ENCODE results near the gene TMEM150C.

DNA sequence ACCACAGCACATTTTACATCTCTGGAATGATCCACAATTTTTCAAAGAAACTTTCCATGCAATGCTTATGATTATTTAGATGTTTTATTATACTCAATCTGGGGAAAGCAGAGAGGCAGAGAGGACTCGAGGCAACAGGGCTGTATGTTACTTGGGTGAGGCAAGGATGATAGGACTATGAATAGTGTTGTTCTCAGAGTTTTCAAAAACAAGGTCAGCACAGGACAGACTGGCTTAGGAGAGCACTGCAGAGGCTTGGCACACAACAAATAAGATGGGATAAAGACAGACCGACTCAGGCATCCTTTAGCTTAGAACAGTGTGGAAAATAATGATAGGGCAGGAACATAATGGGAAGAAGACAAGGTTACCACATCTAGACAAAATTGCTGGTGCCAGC, 65.4 kb downstream of the TMEM150C start:
- TF ChIP-seq POLR2A (IDR thresholded peaks at IDR 0.05) = no peak
- TF ChIP-seq, protein P1, sequence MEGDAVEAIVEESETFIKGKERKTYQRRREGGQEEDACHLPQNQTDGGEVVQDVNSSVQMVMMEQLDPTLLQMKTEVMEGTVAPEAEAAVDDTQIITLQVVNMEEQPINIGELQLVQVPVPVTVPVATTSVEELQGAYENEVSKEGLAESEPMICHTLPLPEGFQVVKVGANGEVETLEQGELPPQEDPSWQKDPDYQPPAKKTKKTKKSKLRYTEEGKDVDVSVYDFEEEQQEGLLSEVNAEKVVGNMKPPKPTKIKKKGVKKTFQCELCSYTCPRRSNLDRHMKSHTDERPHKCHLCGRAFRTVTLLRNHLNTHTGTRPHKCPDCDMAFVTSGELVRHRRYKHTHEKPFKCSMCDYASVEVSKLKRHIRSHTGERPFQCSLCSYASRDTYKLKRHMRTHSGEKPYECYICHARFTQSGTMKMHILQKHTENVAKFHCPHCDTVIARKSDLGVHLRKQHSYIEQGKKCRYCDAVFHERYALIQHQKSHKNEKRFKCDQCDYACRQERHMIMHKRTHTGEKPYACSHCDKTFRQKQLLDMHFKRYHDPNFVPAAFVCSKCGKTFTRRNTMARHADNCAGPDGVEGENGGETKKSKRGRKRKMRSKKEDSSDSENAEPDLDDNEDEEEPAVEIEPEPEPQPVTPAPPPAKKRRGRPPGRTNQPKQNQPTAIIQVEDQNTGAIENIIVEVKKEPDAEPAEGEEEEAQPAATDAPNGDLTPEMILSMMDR (IDR thresholded peaks at IDR 0.05) = no peak
